GM13977 (cell line): ENCODE measurements around the gene RAP2A.

Experiments
- DNase-seq: peaks from one replicate; pipeline ENCODE4 v3.0.0; 2012; ENCODE audit warnings: low spot score
- in situ Hi-C: fragments of 300-500 bp; cut with MboI; formaldehyde crosslinking; loops from one replicate; pipeline ENCODE4 v1.12.0; 2022; ENCODE audit warnings: low sequenced_read_pairs, low pct_unique_long_range_greater_than_20kb, mixed read lengths, inconsistent platforms; ENCODE audit not compliant: unreplicated experiment
- TF ChIP-seq, protein P1 (sequence below): IDR thresholded peaks from 2 replicates; pipeline ENCODE4 v1.5.1; 2012; ENCODE audit warnings: mild to moderate bottlenecking, control low read depth; ENCODE audit not compliant: insufficient read depth; ENCODE audit errors: extremely low read depth, missing control alignments

Gene RAP2A

GRCh38 chr13:97492684-97493371, 58.9 kb downstream of the RAP2A start:
- TF ChIP-seq, protein P1, sequence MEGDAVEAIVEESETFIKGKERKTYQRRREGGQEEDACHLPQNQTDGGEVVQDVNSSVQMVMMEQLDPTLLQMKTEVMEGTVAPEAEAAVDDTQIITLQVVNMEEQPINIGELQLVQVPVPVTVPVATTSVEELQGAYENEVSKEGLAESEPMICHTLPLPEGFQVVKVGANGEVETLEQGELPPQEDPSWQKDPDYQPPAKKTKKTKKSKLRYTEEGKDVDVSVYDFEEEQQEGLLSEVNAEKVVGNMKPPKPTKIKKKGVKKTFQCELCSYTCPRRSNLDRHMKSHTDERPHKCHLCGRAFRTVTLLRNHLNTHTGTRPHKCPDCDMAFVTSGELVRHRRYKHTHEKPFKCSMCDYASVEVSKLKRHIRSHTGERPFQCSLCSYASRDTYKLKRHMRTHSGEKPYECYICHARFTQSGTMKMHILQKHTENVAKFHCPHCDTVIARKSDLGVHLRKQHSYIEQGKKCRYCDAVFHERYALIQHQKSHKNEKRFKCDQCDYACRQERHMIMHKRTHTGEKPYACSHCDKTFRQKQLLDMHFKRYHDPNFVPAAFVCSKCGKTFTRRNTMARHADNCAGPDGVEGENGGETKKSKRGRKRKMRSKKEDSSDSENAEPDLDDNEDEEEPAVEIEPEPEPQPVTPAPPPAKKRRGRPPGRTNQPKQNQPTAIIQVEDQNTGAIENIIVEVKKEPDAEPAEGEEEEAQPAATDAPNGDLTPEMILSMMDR = no peak
- in situ Hi-C loops = no loop called here
- DNase-seq = no peak

DNA sequence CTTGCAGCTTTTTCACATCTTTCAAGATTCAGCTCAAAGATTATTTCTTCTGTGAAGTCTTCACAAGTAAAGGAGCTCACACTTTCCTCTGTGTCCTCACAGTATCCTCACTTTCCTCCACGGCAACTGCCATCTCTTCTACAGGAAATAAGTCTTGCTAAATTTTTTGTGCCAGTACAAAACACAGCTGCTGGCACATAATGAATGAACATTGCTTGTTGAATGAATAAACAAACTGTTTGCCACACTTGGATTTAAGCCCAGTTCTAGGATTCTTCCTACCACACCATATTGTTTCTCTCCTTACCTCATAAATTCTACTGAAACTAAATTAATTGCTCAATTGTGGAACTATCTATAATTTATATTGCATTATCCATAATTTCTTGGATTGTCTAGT, 59.5 kb downstream of the RAP2A start:
- in situ Hi-C loops = no loop called here
- TF ChIP-seq, protein P1 = no peak
- DNase-seq = no peak

DNA sequence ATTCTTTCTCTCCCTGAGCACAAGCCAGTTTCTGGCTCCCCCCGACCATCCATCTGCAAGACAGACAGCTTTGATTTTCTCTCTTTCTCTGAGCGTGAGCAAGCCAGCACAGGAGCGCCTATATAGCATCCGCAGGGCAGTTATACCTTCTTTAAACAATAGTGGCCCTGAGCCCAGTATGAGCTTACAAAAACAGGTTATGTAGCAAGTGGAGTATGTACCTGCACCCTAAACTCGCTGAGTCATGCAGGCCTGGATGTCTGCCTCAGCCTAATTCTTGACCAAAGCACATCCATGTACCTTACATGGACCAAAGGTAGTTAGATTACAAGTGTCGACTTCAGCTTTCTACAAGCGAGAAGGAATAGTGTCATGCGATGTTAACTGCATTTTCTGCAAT, 61.7 kb downstream of the RAP2A start:
- in situ Hi-C loops = no loop called here
- no peak for DNase-seq
- TF ChIP-seq, protein P1 = no peak

GRCh38 chr13:97496511-97496910, 62.5 kb downstream of the RAP2A start:
- DNase-seq = no peak
- TF ChIP-seq, protein P1 = no peak
- in situ Hi-C loops = no loop called here

- TF ChIP-seq, protein P1 = no peak
- in situ Hi-C loops = no loop called here
- no peak for DNase-seq
Measured at GRCh38 chr13:97497400-97497799, 63.4 kb downstream of the RAP2A start.

GRCh38 chr13:97498419-97498818, 64.5 kb downstream of the RAP2A start:
- no peak for DNase-seq
- in situ Hi-C loops = no loop called here
- TF ChIP-seq, protein P1 = no peak
